Lung (tissue), 12 donors: ENCODE measurements around the gene ANO9. TPM values are rescaled to one million over a fixed set of nuclear protein-coding genes. Genes with fewer than 3 reads are reported as not detected.
A peak's percentile ranks its signal among the peaks of the same experiment; 100 is the strongest.

ENCODE experiments used
- ATAC-seq: fragments of 200-7000 bp; cut with Tn5 transposase; one replicate; pipeline ENCODE4 v1.9.1; 2020; ENCODE audit warnings: moderate number of reproducible peaks; ENCODE audit not compliant: insufficient read depth, low FRiP score
- DNase-seq, 3 donors: peaks; one replicate each; pipeline ENCODE4 v3.0.0-alpha.2; 2013 to 2017
- H3K27ac ChIP-seq, 2 donors: one replicate each; pipeline ENCODE4 v1.5.1; 2013; ENCODE audit warnings: mild to moderate bottlenecking in 2 of 2, moderate library complexity in 2 of 2, control low read depth in 1 of 2, inconsistent platforms in 1 of 2, low read depth in 1 of 2, low read length in 1 of 2
- H3K27me3 ChIP-seq, 3 donors: one replicate each; pipeline ENCODE4 v1.5.1; 2013; ENCODE audit warnings: low read length in 2 of 3; ENCODE audit not compliant: control insufficient read depth in 3 of 3, insufficient read depth in 3 of 3
- H3K36me3 ChIP-seq, 4 donors: one replicate each; pipeline ENCODE4 v1.5.1; 2013; ENCODE audit warnings: low read length in 4 of 4, mild to moderate bottlenecking in 1 of 4, moderate library complexity in 1 of 4; ENCODE audit not compliant: control insufficient read depth in 4 of 4, insufficient read depth in 4 of 4
- H3K4me1 ChIP-seq, 5 donors: one replicate each; pipeline ENCODE4 v1.5.1; 2013; ENCODE audit warnings: low read length in 5 of 5, mild to moderate bottlenecking in 2 of 5, moderate library complexity in 1 of 5; ENCODE audit not compliant: control insufficient read depth in 5 of 5, insufficient read depth in 5 of 5
- H3K4me3 ChIP-seq: one replicate; pipeline ENCODE4 v1.5.1; 2013; ENCODE audit warnings: mild to moderate bottlenecking, control low read depth, moderate library complexity
- H3K9ac ChIP-seq, 2 donors: one replicate each; pipeline ENCODE4 v1.5.1; 2013; ENCODE audit warnings: low read length in 2 of 2, control low read depth in 1 of 2; ENCODE audit not compliant: insufficient read depth in 1 of 2
- H3K9me3 ChIP-seq, 4 donors: one replicate each; pipeline ENCODE4 v1.5.1; 2013; ENCODE audit warnings: low read length in 3 of 4, mild to moderate bottlenecking in 1 of 4, moderate library complexity in 1 of 4; ENCODE audit not compliant: control insufficient read depth in 4 of 4, insufficient read depth in 3 of 4
- WGBS, 2 donors: extraction: QIAGEN DNeasy Blood & Tissue Kit; methylation state at CpG; one replicate each; pipeline ENCODE4 v1.1.7; 2013; 5-methylcytosine and 5-hydroxymethylcytosine counted together
- polyA plus RNA-seq, 2 donors: library from polyadenylated mRNA; stranded (reverse); fragments of 200-250 nt; gene quantifications; one replicate each; pipeline ENCODE4 v1.2.1, GENCODE V29; 2013
- total RNA-seq, 2 donors: library from RNA; depleted of rRNA in 1 of 2; stranded (reverse); fragments of >200 nt in 1 of 2; gene quantifications; one replicate each; pipeline ENCODE4 v1.2.1, GENCODE V29; 2014 to 2021
- TF ChIP-seq, protein P1 (sequence below): IDR thresholded peaks from 2 replicates; pipeline ENCODE4 v1.5.1; 2012; ENCODE audit warnings: mild to moderate bottlenecking; ENCODE audit errors: control extremely low read depth, extremely low read depth
- donor health status: control.
- donor health status: control.
- donor health status: Bipolar disorder and iron deficiency.
- donor health status: healthy.
- donor health status: DM: yes; HTN: yes; CAD: no.

ANO9 gene
- total and polyA plus RNA-seq, 4 donors: 5.8 to 18.6 (median 13.2) TPM

- DNase-seq: no peak
- 85 to 91% methylated on average over 14 to 17 of the region's 17 CpGs for WGBS, 2 donors
- H3K27me3 ChIP-seq: no peaks in the 10 kb centered on the region
- H3K27ac ChIP-seq: peak overlapping the region in 1 of 2 donors; percentile 46
- TF ChIP-seq, protein P1, sequence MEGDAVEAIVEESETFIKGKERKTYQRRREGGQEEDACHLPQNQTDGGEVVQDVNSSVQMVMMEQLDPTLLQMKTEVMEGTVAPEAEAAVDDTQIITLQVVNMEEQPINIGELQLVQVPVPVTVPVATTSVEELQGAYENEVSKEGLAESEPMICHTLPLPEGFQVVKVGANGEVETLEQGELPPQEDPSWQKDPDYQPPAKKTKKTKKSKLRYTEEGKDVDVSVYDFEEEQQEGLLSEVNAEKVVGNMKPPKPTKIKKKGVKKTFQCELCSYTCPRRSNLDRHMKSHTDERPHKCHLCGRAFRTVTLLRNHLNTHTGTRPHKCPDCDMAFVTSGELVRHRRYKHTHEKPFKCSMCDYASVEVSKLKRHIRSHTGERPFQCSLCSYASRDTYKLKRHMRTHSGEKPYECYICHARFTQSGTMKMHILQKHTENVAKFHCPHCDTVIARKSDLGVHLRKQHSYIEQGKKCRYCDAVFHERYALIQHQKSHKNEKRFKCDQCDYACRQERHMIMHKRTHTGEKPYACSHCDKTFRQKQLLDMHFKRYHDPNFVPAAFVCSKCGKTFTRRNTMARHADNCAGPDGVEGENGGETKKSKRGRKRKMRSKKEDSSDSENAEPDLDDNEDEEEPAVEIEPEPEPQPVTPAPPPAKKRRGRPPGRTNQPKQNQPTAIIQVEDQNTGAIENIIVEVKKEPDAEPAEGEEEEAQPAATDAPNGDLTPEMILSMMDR: no peak
- H3K36me3 ChIP-seq: peaks cover 0 to 6% (median 0%) of the 10 kb centered on the region in 4 donors
- H3K4me1 ChIP-seq: peaks cover 0 to 13% (median 0%) of the 10 kb centered on the region in 5 donors
- H3K4me3 ChIP-seq: no peak overlapping the region
- no peak for ATAC-seq
- no peaks in the 10 kb centered on the region for H3K9me3 ChIP-seq
- no peak overlapping the region for H3K9ac ChIP-seq
Measured at GRCh38 chr11:393219-394033, 48.4 kb downstream of the ANO9 start.

DNA sequence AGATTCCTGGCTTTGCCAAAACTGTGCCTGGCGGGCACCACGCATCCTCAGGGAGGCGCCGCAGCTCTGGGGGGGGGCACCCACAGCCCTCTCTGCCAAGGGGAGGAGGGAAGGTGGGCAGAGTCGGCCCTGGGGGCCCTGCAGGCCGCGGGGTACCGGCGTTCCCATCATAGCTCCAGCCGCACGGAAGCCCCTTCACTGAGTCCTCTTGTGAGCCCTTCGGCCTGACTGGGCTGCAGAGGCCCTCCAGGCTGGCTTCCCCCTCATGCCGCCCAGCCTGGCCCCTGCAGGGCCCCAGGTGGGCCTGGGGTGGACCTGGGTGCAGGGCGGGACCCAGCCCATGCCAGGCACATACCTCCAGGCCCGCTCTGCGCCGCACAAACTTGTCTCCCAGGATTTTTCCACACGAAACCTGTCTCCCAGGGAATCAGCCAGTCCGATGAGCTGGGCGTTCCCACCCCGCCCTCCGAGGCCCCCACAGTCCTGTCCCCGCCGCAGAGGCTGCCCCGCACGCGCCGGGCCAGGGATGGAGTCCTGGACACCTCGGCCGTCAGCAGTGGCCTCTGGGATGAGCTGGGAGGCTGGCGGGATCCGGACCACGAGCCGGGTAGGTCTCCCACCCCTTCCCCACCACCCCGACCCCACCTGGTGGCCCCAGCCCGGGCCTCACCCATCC lies 49.6 kb downstream of the ANO9 start:
- Histone ChIP-seq H3K4me3 (no peak overlapping the region), H3K27me3 (no peaks in the 10 kb centered on the region), H3K27ac (no peak overlapping the region), H3K36me3 (peaks cover 0 to 5% (median 0%) of the 10 kb centered on the region in 4 donors), H3K9ac (no peak overlapping the region), H3K4me1 (peaks cover 0 to 12% (median 0%) of the 10 kb centered on the region in 5 donors), H3K9me3 (no peaks in the 10 kb centered on the region)
- DNase-seq: no peak
- whole genome bisulfite sequencing, 2 donors: 92 to 94% methylated on average over 31 to 36 of the region's 36 CpGs
- ATAC-seq: no peak
- TF ChIP-seq, protein P1: no peak

DNA sequence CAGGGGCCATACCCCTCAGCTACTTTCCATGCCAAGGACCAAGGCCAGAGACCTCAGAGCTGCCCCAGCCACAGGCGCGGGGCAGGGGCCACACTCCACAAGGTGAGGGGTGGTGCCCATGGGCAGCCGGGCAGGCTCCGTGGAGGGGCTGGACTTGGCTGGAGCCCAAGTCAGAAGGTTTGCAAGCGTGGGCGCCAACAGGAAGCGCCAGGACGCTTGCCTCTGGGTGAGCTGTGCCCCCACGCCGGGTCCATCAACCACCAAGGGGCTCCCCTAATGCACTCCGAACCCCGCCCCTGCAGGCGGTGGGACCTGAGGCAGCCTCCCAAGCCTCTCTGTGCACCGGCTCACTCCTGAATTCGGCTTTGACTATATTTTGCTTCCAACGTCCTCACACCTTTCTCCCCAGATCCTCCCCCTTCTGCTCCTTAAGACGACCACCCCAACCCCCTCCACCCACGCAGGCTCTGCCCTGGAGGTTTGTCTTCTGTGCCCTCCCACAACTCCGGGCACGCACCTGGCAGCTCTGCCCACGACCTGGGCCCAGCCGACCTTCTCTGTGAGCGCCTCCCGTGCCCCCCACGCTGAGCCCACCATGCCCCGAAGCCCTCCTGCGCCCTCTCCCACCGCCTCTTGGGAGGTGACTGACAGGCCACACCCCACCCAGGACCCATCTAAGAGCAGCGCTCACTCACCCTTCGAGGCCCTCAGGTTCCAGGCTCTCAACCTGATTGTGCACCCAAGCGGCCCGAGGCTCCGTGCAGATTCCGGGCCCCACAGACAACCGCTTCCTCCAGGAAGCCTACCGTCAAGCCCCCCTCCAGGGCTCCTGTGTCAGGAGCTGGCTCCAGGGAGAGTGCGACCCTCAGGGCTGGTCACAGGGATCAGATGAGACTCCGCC lies 50.4 kb downstream of the ANO9 start:
- Histone ChIP-seq H3K9me3 (peaks cover 0 to 6% (median 3%) of the 10 kb centered on the region in 4 donors), H3K4me1 (peaks cover 0 to 12% (median 0%) of the 10 kb centered on the region in 5 donors), H3K36me3 (no peaks in the 10 kb centered on the region), H3K27me3 (no peaks in the 10 kb centered on the region), H3K9ac (no peak overlapping the region), H3K27ac (no peak overlapping the region), H3K4me3 (no peak overlapping the region)
- WGBS, 2 donors: 71 to 77% methylated on average over 38 of the region's 38 CpGs
- DNase-seq (no peak), ATAC-seq (no peak)
- TF ChIP-seq, protein P1: no peak
